ENCODE measurements around the gene HLA-DOB. TPM values are rescaled to one million over a fixed set of nuclear protein-coding genes. Genes with fewer than 3 reads are reported as not detected.

Gene HLA-DOB
- total RNA-seq, 4 donors from 2014 or later = 0.28 to 0.82 TPM; not detected in 2

DNA sequence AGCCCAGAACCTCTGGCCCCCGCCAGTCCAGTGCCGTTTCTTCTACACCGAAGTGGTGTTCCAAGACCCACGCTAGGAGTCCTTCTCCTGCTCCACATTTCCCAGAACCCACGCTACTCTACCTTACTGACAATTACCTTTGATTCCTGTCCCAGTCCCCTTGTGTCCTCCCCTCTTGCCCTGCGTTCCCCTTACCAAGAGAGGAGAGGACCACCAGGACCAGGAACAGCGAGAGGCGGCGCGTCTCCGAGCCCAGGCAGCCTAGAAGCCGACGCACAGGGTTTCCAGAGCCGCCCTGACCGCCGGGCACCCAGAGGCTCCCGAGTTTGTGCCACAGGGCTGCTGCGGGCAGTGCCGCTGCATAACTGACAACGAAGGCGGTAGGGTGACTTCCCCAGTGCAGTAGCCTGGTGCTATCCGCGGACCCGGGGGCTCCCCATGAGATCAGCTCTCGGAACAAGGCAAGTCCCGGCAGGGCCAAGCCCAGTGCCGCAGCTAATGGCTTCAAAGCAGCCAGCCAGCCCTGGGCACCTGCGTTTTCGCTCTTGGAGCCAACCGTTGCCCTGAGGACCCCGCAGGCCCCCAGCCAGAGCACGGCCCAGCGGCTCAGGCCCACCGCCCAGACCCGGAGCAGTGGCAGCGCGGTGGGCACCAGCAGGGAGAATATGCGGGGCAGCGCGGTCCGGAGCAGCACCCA lies 36.2 kb upstream of the HLA-DOB start:
- H3K27me3 ChIP-seq = no peaks in the 10 kb centered on the region
- no peak for TF ChIP-seq POLR2A (IDR thresholded peaks at IDR 0.05)
- TF ChIP-seq, protein P1, sequence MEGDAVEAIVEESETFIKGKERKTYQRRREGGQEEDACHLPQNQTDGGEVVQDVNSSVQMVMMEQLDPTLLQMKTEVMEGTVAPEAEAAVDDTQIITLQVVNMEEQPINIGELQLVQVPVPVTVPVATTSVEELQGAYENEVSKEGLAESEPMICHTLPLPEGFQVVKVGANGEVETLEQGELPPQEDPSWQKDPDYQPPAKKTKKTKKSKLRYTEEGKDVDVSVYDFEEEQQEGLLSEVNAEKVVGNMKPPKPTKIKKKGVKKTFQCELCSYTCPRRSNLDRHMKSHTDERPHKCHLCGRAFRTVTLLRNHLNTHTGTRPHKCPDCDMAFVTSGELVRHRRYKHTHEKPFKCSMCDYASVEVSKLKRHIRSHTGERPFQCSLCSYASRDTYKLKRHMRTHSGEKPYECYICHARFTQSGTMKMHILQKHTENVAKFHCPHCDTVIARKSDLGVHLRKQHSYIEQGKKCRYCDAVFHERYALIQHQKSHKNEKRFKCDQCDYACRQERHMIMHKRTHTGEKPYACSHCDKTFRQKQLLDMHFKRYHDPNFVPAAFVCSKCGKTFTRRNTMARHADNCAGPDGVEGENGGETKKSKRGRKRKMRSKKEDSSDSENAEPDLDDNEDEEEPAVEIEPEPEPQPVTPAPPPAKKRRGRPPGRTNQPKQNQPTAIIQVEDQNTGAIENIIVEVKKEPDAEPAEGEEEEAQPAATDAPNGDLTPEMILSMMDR (IDR thresholded peaks at IDR 0.05) = no peak
- H3K36me3 ChIP-seq = no peaks in the 10 kb centered on the region
- no peaks in the 10 kb centered on the region for H3K9me3 ChIP-seq
- H3K27ac ChIP-seq = peak overlapping the region; percentile 97 to 99
- intact Hi-C loops (cut with DNase I; ENCODE audit: low total_unique reads) = no loop called here
- H3K4me3 ChIP-seq = peak overlapping the region; percentile 61 to 87
- DNase-seq = peak; percentile 50
- H3K4me1 ChIP-seq = peaks cover 7 to 9% of the 10 kb centered on the region in 2 donors

DNA sequence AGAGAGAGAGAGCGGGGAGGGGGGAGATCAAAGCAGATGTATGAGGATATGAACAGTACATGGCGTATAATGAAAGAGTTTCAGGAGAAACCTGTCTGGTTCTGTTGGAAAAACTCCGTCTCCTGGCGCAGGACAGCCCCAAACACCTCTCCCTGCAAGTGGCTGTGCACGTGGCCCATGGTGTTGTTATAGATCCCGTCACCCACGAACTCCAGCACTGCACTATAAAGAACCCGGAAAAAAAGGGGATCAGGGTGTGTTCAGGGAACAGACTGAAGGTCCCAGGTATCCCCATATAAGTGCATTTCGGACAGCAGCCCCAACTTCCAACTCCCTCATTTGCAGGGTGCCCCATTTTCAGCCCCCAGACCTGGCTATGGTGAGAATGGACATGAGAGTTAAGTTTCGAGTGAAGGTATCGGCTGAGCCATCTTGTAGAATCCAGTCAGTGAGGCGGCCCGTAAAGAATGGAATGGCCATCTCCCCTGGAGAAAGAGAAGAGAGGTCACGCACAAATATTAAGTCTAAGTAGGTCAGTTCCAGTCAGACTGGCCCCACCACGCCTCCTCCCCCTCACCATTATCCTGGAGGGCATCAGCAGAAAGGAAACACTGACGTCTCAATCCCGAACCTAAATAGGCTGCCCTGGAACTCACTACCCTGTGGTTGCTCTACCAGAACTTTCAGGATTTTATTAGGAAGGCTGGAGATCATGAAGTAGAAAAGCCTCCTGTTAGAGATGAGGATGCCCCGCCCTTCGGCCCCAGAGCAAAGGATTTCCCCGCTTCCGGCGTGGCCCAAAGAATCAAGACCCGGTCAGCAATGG lies 35.4 kb upstream of the HLA-DOB start:
- no peaks in the 10 kb centered on the region for H3K36me3 ChIP-seq
- peaks cover 7 to 9% of the 10 kb centered on the region in 2 donors for H3K4me1 ChIP-seq
- peak overlapping the region; percentile 61 to 87 for H3K4me3 ChIP-seq
- intact Hi-C loops (cut with DNase I; ENCODE audit: low total_unique reads) = no loop called here
- no peaks in the 10 kb centered on the region for H3K9me3 ChIP-seq
- H3K27ac ChIP-seq = peak overlapping the region; percentile 97 to 99
- peak; percentile 55 to 58 for DNase-seq
- no peaks in the 10 kb centered on the region for H3K27me3 ChIP-seq
- TF ChIP-seq, protein P1 (IDR thresholded peaks at IDR 0.05) = no peak
- no peak for TF ChIP-seq POLR2A (IDR thresholded peaks at IDR 0.05)

DNA sequence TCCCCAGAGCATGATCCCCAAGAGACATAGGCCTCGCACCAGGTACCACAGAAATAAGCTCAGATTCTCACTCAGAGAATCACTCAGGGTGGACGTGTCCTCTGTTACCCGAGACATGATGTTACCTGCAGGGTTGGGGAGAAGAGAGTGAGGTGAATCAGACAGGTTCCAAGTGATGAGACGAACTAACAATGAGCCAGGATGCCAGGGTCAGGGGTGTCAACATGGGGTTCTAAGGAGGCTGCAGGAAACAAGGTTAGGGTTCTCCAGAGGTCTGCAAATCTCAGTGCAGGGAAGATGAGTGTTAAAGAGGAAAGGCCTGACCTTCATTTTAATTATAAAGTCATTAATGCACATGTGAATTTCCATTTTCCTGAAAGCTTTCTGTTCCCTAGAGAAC lies 34.2 kb upstream of the HLA-DOB start:
- no peaks in the 10 kb centered on the region for H3K36me3 ChIP-seq
- H3K4me1 ChIP-seq = peaks cover 7 to 9% of the 10 kb centered on the region in 2 donors
- DNase-seq = no peak
- H3K27me3 ChIP-seq = no peaks in the 10 kb centered on the region
- peak overlapping the region; percentile 97 to 99 for H3K27ac ChIP-seq
- TF ChIP-seq POLR2A (IDR thresholded peaks at IDR 0.05) = no peak
- TF ChIP-seq, protein P1 (IDR thresholded peaks at IDR 0.05) = no peak
- intact Hi-C loops (cut with DNase I; ENCODE audit: low total_unique reads) = no loop called here
- no peaks in the 10 kb centered on the region for H3K9me3 ChIP-seq
- H3K4me3 ChIP-seq = no peak overlapping the region

DNA sequence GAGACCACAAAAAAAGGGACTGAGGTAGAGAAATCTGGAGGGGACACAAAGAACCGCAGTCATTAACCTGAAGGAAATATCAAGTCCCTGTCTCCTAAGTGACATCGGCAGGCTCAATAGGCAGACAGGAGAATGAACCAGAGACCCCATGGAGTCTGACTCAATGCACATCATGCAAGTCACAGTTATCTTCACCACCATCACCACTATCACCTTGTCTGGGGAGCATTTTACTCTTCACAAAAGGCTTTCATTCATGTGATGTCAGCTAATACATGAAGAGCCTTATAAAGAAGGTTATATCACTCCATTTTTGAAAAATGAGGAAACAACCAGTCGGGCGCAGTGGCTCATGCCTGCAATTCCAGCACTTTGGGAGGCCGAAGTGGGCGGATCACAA lies 32.3 kb upstream of the HLA-DOB start:
- Histone ChIP-seq H3K27ac (no peak overlapping the region), H3K9me3 (no peaks in the 10 kb centered on the region), H3K27me3 (no peaks in the 10 kb centered on the region), H3K36me3 (no peaks in the 10 kb centered on the region), H3K4me3 (no peak overlapping the region), H3K4me1 (peaks cover 7 to 9% of the 10 kb centered on the region in 2 donors)
- TF ChIP-seq, protein P1 (IDR thresholded peaks at IDR 0.05) = no peak
- TF ChIP-seq POLR2A (IDR thresholded peaks at IDR 0.05) = no peak
- no peak for DNase-seq
- intact Hi-C loops (cut with DNase I; ENCODE audit: low total_unique reads) = no loop called here

- TF ChIP-seq POLR2A (IDR thresholded peaks at IDR 0.05) = no peak
- TF ChIP-seq, protein P1 (IDR thresholded peaks at IDR 0.05) = no peak
- DNase-seq = no peak
- Histone ChIP-seq H3K27me3 (no peaks in the 10 kb centered on the region), H3K4me3 (no peak overlapping the region), H3K4me1 (peaks cover 7 to 9% of the 10 kb centered on the region in 2 donors), H3K27ac (no peak overlapping the region), H3K9me3 (no peaks in the 10 kb centered on the region), H3K36me3 (no peaks in the 10 kb centered on the region)
- intact Hi-C loops (cut with DNase I; ENCODE audit: low total_unique reads) = no loop called here
These were observed 31.0 kb upstream of the HLA-DOB start for GRCh38 chr6:32847795-32848194.

All from uterus (tissue), 4 donors.